HG02678 (cell line): ENCODE measurements around the gene GIT1.
A peak's percentile ranks its signal among the peaks of the same experiment; 100 is the strongest.
"Not testable (repeated sequence)": the region's sequence is repeated elsewhere in the genome, so short reads cannot be mapped to it uniquely, and the experiment has no call there.

Experiments used
- ATAC-seq: cut with Tn5 transposase; IDR thresholded peaks from one replicate; pipeline ENCODE4 v1.9.1; 2021; ENCODE audit warnings: mild to moderate bottlenecking, moderate library complexity; ENCODE audit not compliant: unreplicated experiment

The GIT1 gene

GRCh38 chr17:29567554-29568330 is 21.7 kb downstream of the GIT1 start:
- ATAC-seq = peak; percentile 41

- peak; percentile 7 for ATAC-seq
Observed at GRCh38 chr17:29567304-29567553, 22.2 kb downstream of the GIT1 start.

GRCh38 chr17:29566473-29567303 is 22.8 kb downstream of the GIT1 start, which contains the start of gene ABHD15:
ABHD15 (minus strand) TSS chr17:29567037; CDS start chr17:29566966, 71 bp downstream.
- ATAC-seq = peak; percentile 24

GRCh38 chr17:29565643-29566472 is 23.6 kb downstream of the GIT1 start:
- no peak for ATAC-seq

GRCh38 chr17:29563816-29564215 is 25.6 kb downstream of the GIT1 start:
- ATAC-seq = no peak

- ATAC-seq = no peak
Observed at GRCh38 chr17:29562615-29563014, 26.8 kb downstream of the GIT1 start.

GRCh38 chr17:29561554-29562517 is 27.6 kb downstream of the GIT1 start:
- ATAC-seq = no peak

GRCh38 chr17:29560316-29560715 is 29.1 kb downstream of the GIT1 start:
- no peak for ATAC-seq

- ATAC-seq = no peak
Observed at GRCh38 chr17:29559640-29560039, 29.8 kb downstream of the GIT1 start.

- ATAC-seq = not testable (repeated sequence)
Observed at GRCh38 chr17:29558139-29558538, 31.3 kb downstream of the GIT1 start.

- ATAC-seq = no peak
Observed at GRCh38 chr17:29557739-29558116, 31.7 kb downstream of the GIT1 start.

GRCh38 chr17:29557085-29557738 is 32.2 kb downstream of the GIT1 start:
- no peak for ATAC-seq

- ATAC-seq = no peak
Observed at GRCh38 chr17:29555840-29556239, 33.6 kb downstream of the GIT1 start.

- no peak for ATAC-seq
Observed at GRCh38 chr17:29549177-29549923, 40.1 kb downstream of the GIT1 start.

- no peak for ATAC-seq
Observed at GRCh38 chr17:29546830-29547229, 42.6 kb downstream of the GIT1 start.

GRCh38 chr17:29546085-29546484 is 43.4 kb downstream of the GIT1 start:
- ATAC-seq = no peak

GRCh38 chr17:29544066-29544465 is 45.4 kb downstream of the GIT1 start:
- ATAC-seq = no peak

GRCh38 chr17:29533976-29534375 is 55.5 kb downstream of the GIT1 start:
- ATAC-seq = no peak

GRCh38 chr17:29526322-29526721 is 63.1 kb downstream of the GIT1 start:
- ATAC-seq = no peak
